SK-N-SH (cell line): ENCODE results near the gene AEBP1.

ENCODE experiments used
- CTCF ChIP-seq: fragments of 200-600 bp; sonication (generic); IDR thresholded peaks from 2 replicates; pipeline ENCODE4 v1.6.1; 2017; ENCODE audit warnings: antibody characterized with exemption, mild to moderate bottlenecking, moderate library complexity
- EP300 ChIP-seq, 2 experiments: IDR thresholded peaks; 2 replicates each; pipeline versions ENCODE4 v1.4.0 to v1.6.1; 2012; ENCODE audit warnings: borderline replicate concordance in 1 of 2, low read depth in 1 of 2, low read length in 1 of 2
- GABPA ChIP-seq: IDR thresholded peaks from 2 replicates; pipeline ENCODE4 v1.4.0; 2012; ENCODE audit warnings: low read depth, mild to moderate bottlenecking
- RCOR1 ChIP-seq: fragments of 150-350 bp; IDR thresholded peaks from 2 replicates; pipeline ENCODE4 v1.6.1; 2017; ENCODE audit warnings: antibody characterized with exemption, low read length
- REST ChIP-seq: IDR thresholded peaks from 2 replicates; pipeline ENCODE4 v1.6.1; 2012; ENCODE audit warnings: mild to moderate bottlenecking, low read depth, low read length, moderate library complexity
- SIN3A ChIP-seq: IDR thresholded peaks from 2 replicates; pipeline ENCODE4 v1.6.1; 2012; ENCODE audit warnings: low read depth, mild to moderate bottlenecking, low read length, moderate library complexity, borderline replicate concordance

DNA sequence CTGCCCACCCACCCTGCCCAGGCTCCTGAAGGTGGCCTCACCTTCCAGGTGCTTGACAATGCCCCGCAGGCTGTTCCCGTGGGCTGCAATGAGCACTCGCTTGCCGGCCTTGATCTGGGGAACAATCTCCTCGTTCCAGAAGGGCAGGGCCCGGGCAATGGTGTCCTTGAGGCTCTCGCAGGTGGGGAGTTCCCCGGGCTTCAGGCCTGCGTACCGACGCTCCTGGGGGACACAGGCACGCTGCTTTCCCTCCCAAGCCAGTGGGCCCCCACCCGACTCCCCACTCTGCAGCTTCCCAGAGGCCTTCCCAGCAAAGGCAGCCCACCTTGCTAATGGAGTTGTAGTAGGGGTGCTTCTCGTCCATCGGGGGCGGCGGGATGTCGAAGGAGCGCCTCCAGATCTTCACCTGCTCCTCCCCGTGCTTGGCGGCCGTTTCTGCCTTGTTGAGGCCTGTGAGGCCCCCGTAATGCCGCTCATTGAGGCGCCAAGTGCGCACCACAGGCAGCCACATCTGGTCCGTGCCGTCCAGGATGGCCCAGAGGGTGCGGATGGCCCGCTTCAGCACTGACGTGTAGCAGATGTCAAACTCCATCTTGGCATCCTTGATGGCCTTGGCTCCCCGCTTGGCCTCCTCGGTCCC, 39.2 kb upstream of the AEBP1 start:
- no peak for TF ChIP-seq CTCF
- no peak for TF ChIP-seq RCOR1
- no peak for TF ChIP-seq SIN3A
- no peak for TF ChIP-seq GABPA
- no peak for TF ChIP-seq EP300 (IDR thresholded peaks at IDR 0.05; ENCODE audit: borderline replicate concordance in 1 of 2, low read depth in 1 of 2, low read length in 1 of 2)
- TF ChIP-seq REST, result no peak
